A549 (cell line): Measurements from ENCODE around the gene AKR1A1.
A peak's percentile ranks its signal among the peaks of the same experiment; 100 is the strongest.

Experiments used
- BHLHE40 ChIP-seq: IDR thresholded peaks from 2 replicates; pipeline ENCODE4 v1.6.1; 2012; ENCODE audit warnings: low read depth, low read length, inconsistent platforms
- CTCF ChIP-seq: fragments of >200 bp; sonication (Bioruptor Twin); formaldehyde crosslinking; IDR thresholded peaks from 3 replicates; pipeline ENCODE4 v1.5.1; 2016
- EHF ChIP-seq: fragments of 250-450 bp; sonication (Bioruptor Pico); IDR thresholded peaks from 2 replicates; pipeline ENCODE4 v1.5.0; 2020; ENCODE audit warnings: mild to moderate bottlenecking
- EP300 ChIP-seq, 2 experiments: fragments of >200 bp; sonication (Bioruptor Twin); formaldehyde crosslinking; IDR thresholded peaks; 2 replicates in 1 of 2; 3 replicates in 1 of 2; pipeline ENCODE4 v1.6.1; 2016 to 2017
- HEYL ChIP-seq: fragments of 250-450 bp; sonication (Bioruptor Pico); IDR thresholded peaks from 2 replicates; pipeline ENCODE4 v1.8.0; 2021; ENCODE audit warnings: mild to moderate bottlenecking, moderate library complexity
- MAX ChIP-seq: IDR thresholded peaks from 2 replicates; pipeline ENCODE4 v1.6.1; 2012
- NR3C1 ChIP-seq: fragments of >200 bp; sonication (Bioruptor Twin); formaldehyde crosslinking; IDR thresholded peaks from 3 replicates; pipeline ENCODE4 v1.6.1; 2017
- POLR2A ChIP-seq: IDR thresholded peaks from 2 replicates; pipeline ENCODE4 v1.6.1; 2012; ENCODE audit warnings: mild to moderate bottlenecking, low read length
- POLR2AphosphoS2 ChIP-seq: conservative IDR thresholded peaks from 2 replicates; pipeline ENCODE4 v1.6.1; 2012; ENCODE audit warnings: low read length, improper control_type of control experiment, inconsistent platforms
- RAD21 ChIP-seq, 2 experiments: fragments of >200 bp in 1 of 2; sonication (Bioruptor Twin) in 1 of 2; formaldehyde crosslinking in 1 of 2; IDR thresholded peaks in 1 of 2; conservative IDR thresholded peaks in 1 of 2; 2 replicates in 1 of 2; 3 replicates in 1 of 2; pipeline ENCODE4 v1.6.1; 2012 to 2018; ENCODE audit warnings: inconsistent platforms in 1 of 2
- RFX5 ChIP-seq: fragments of 450-650 bp; IDR thresholded peaks from 2 replicates; pipeline ENCODE4 v1.7.1; 2014; ENCODE audit warnings: antibody characterized with exemption, mild to moderate bottlenecking, moderate library complexity
- SMC3 ChIP-seq: fragments of >200 bp; sonication (Bioruptor Twin); formaldehyde crosslinking; IDR thresholded peaks from 3 replicates; pipeline ENCODE4 v1.6.1; 2018; ENCODE audit warnings: inconsistent platforms
- ZFP36 ChIP-seq: fragments of 450-650 bp; IDR thresholded peaks from 2 replicates; pipeline ENCODE4 v1.6.1; 2014; ENCODE audit warnings: borderline replicate concordance; ENCODE audit not compliant: partially characterized antibody

- TF ChIP-seq MAX (peak; percentile 95), BHLHE40 (no peak), CTCF (no peak), NR3C1 (no peak), POLR2A (peak; percentile 59), RAD21 (conservative IDR thresholded peaks at IDR 0.05 in 1 of 2, IDR thresholded peaks at IDR 0.05 in 1 of 2) (no peak; a peak in 1 of 5 replicates), EHF (no peak), EP300 (IDR thresholded peaks at IDR 0.05) (no peak), POLR2AphosphoS2 (no peak), RFX5 (no peak), ZFP36 (no peak), HEYL (CRISPR knock-in tag) (no peak), SMC3 (no peak)
Observed at GRCh38 chr1:45550401-45551351, at the start of gene AKR1A1.
